Stomach (tissue), 9 donors: ENCODE measurements around the gene IRF8. TPM values are rescaled to one million over a fixed set of nuclear protein-coding genes. Genes with fewer than 3 reads are reported as not detected.

ENCODE experiments used
- DNase-seq, 2 donors: peaks; one replicate each; pipeline versions ENCODE4 v3.0.0 to v3.0.0-alpha.2; 2013 to 2019
- H3K27ac ChIP-seq, 5 donors: fragments of 200-600 bp in 4 of 5; sonication (generic) in 4 of 5; one replicate each; pipeline ENCODE4 v1.5.1; 2013 to 2019; ENCODE audit warnings: mild to moderate bottlenecking in 1 of 5, moderate library complexity in 1 of 5
- H3K27me3 ChIP-seq, 3 donors: fragments of 200-600 bp; sonication (generic); one replicate each; pipeline ENCODE4 v1.5.1; 2017 to 2019; ENCODE audit warnings: mixed run types in 1 of 3
- H3K36me3 ChIP-seq, 4 donors: fragments of 200-600 bp; sonication (generic); 1 replicate in 3 of 4; 2 replicates in 1 of 4; pipeline ENCODE4 v1.5.1; 2016 to 2019
- H3K4me1 ChIP-seq, 4 donors: fragments of 200-600 bp; sonication (generic); one replicate each; pipeline ENCODE4 v1.5.1; 2016 to 2019
- H3K4me3 ChIP-seq, 4 donors: fragments of 200-600 bp; sonication (generic) in 3 of 4; one replicate each; pipeline ENCODE4 v1.5.1; 2016 to 2019; ENCODE audit warnings: mild to moderate bottlenecking in 1 of 4
- H3K9me3 ChIP-seq, 4 donors: fragments of 200-600 bp; sonication (generic); one replicate each; pipeline ENCODE4 v1.5.1; 2016 to 2019
- EP300 ChIP-seq: sonication (generic); formaldehyde crosslinking; IDR thresholded peaks from one replicate; pipeline ENCODE4 v1.6.1; 2017; ENCODE audit warnings: antibody characterized with exemption
- POLR2A ChIP-seq, 4 donors: fragments of 450-650 bp; IDR thresholded peaks; one replicate each; pipeline ENCODE4 v1.6.1; 2016; ENCODE audit warnings: antibody characterized with exemption in 4 of 4, control low read depth in 2 of 4, mild to moderate bottlenecking in 1 of 4, moderate library complexity in 1 of 4
- POLR2AphosphoS5 ChIP-seq, 3 donors: sonication (generic); formaldehyde crosslinking; IDR thresholded peaks; one replicate each; pipeline ENCODE4 v1.6.1; 2016; ENCODE audit warnings: antibody characterized with exemption in 3 of 3
- WGBS, 5 donors: extraction: QIAGEN DNeasy Blood & Tissue Kit in 3 of 5; methylation state at CpG; one replicate each; pipeline versions ENCODE4 v1.1.5 to v1.1.7; 2013 to 2018; 5-methylcytosine and 5-hydroxymethylcytosine counted together
- intact Hi-C: fragments of 100-400 bp; cut with DNase I; formaldehyde crosslinking; loops from one replicate; pipeline ENCODE4 v1.15.1; 2023; ENCODE audit warnings: low total_unique reads
- polyA plus RNA-seq, 3 donors: library from polyadenylated mRNA; stranded (reverse); fragments of 200-250 nt; gene quantifications; one replicate each; pipeline ENCODE4 v1.2.3, GENCODE V29; 2013
- total RNA-seq, 5 donors: library from RNA; depleted of rRNA; stranded (reverse); fragments of >200 nt; gene quantifications; one replicate each; pipeline versions ENCODE4 v1.1.0 to v1.2.3, GENCODE V29; 2014 to 2016
- TF ChIP-seq, protein P1 (sequence below), 7 experiments: fragments of 450-650 bp in 4 of 7; fragments of 200-600 bp in 3 of 7; sonication (generic) in 3 of 7; IDR thresholded peaks; one replicate each; pipeline ENCODE4 v1.5.1; 2016 to 2019; ENCODE audit warnings: antibody characterized with exemption in 7 of 7, control low read depth in 2 of 7, mild to moderate bottlenecking in 1 of 7
- donor health status: healthy with polysubstance abuse.
- donor health status: Bipolar disorder and iron deficiency.
- donor health status: healthy.

Gene IRF8
- total and polyA plus RNA-seq, 8 donors = 5.2 to 49.8 (median 12.1) TPM

DNA sequence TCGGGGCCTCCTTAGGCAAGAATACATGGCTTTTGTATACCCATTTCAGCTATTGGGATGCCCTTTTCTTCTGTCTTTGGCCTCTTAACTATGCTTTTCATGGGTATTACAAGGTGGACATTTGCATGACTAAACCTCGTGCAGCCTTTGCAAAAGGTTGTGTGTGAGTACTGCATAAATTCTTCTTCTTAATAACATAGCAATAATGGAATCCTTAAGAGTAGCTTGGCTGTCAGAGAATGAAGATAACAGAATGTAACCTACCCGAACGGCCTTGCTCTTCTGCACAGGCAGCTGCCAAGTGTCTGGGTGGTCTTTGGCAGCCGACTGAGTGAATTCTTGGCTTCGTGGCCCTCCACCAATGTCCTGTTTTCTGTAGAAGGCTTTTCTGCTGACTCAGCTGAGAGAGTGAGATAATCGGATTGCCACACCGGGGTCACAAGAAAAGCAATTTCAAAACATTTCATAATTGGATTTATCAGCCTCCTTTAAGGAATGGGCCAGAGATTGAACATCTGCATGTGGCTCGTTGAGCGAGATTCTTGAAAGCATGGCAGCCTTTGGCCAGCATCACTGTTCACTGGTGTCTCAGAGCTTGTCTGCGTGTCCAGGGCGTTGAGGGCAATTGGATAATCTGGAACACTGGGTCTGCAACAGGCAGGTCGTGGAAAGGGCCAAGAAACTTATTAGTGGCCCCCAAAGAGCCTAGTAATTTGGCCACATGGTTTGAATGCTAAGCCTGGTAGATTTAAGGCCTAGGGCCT, 13.4 kb downstream of the IRF8 start:
- peaks cover 4 to 53% (median 27%) of the 10 kb centered on the region in 4 donors for H3K4me1 ChIP-seq
- H3K9me3 ChIP-seq = no peaks in the 10 kb centered on the region
- peak in 1 of 2 donors; percentile 85 for DNase-seq
- intact Hi-C loops = no loop called here
- TF ChIP-seq POLR2AphosphoS5 (IDR thresholded peaks at IDR 0.05) = peak in 1 of 3 donors; percentile 42
- TF ChIP-seq, protein P1, sequence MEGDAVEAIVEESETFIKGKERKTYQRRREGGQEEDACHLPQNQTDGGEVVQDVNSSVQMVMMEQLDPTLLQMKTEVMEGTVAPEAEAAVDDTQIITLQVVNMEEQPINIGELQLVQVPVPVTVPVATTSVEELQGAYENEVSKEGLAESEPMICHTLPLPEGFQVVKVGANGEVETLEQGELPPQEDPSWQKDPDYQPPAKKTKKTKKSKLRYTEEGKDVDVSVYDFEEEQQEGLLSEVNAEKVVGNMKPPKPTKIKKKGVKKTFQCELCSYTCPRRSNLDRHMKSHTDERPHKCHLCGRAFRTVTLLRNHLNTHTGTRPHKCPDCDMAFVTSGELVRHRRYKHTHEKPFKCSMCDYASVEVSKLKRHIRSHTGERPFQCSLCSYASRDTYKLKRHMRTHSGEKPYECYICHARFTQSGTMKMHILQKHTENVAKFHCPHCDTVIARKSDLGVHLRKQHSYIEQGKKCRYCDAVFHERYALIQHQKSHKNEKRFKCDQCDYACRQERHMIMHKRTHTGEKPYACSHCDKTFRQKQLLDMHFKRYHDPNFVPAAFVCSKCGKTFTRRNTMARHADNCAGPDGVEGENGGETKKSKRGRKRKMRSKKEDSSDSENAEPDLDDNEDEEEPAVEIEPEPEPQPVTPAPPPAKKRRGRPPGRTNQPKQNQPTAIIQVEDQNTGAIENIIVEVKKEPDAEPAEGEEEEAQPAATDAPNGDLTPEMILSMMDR (IDR thresholded peaks at IDR 0.05) = no peak
- no peaks in the 10 kb centered on the region for H3K27me3 ChIP-seq
- no peak overlapping the region for H3K4me3 ChIP-seq
- peak overlapping the region in 4 of 5 donors; percentile 10 to 46 (median 18) for H3K27ac ChIP-seq
- peaks cover 0 to 61% (median 36%) of the 10 kb centered on the region in 4 donors for H3K36me3 ChIP-seq
- 49 to 65% (median 59%) methylated on average over 13 of the region's 13 CpGs for WGBS, 5 donors

GRCh38 chr16:85913141-85913601, 14.2 kb downstream of the IRF8 start:
- Histone ChIP-seq H3K36me3 (peaks cover 0 to 65% (median 36%) of the 10 kb centered on the region in 4 donors), H3K27ac (peak overlapping the region in 2 of 5 donors; percentile 26 to 46), H3K4me3 (no peak overlapping the region), H3K9me3 (no peaks in the 10 kb centered on the region), H3K27me3 (no peaks in the 10 kb centered on the region), H3K4me1 (peaks cover 4 to 50% (median 27%) of the 10 kb centered on the region in 4 donors)
- 92 to 94% (median 93%) methylated on average over 9 to 12 of the region's 12 CpGs for WGBS, 5 donors
- TF ChIP-seq EP300 (no peak), POLR2AphosphoS5 (IDR thresholded peaks at IDR 0.05) (no peak), POLR2A (IDR thresholded peaks at IDR 0.05) (no peak)
- TF ChIP-seq, protein P1 (IDR thresholded peaks at IDR 0.05) = no peak
- intact Hi-C loops = no loop called here
- no peak for DNase-seq

DNA sequence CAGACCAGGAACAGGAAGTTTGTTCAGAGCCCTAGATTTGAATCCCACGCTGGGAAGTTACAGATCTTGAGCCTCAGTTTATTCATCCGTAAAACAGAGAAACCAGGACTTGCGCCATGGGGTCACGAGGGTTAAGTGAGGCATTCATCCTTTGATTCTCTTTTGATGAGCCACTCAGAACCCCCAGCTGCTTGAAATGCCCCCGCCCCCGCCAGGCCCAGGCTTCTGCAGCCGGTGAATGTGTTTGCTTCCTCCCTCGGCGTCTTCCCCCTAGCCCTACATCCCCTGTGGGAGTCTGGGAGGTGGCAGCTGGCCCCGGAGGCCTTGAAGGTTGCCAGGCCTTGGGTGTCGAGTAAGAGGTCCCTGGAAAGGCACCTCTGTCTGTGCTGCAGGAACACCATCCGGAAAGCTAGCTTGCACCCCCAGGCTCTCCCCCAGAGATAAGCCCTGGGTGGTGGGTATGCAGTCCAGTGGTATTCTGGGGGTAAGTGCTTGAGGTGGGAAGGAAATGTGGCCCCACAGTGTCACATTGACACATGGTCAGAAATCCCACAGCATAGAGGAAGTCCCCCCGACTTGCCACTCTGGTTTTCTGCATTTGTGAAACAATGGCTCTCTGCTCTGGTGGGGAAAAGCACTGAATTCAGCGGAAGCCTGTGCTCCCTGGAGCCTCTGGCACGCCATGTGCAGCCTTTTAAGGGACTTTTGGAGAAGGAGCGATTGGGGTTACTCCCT, 14.9 kb downstream of the IRF8 start:
- Histone ChIP-seq H3K36me3 (peaks cover 3 to 71% (median 41%) of the 10 kb centered on the region in 4 donors), H3K9me3 (no peaks in the 10 kb centered on the region), H3K4me3 (no peak overlapping the region), H3K27me3 (no peaks in the 10 kb centered on the region), H3K27ac (no peak overlapping the region), H3K4me1 (peaks cover 4 to 50% (median 27%) of the 10 kb centered on the region in 4 donors)
- 63 to 84% (median 83%) methylated on average over 14 to 16 of the region's 16 CpGs for WGBS, 5 donors
- DNase-seq = no peak
- TF ChIP-seq, protein P1 (IDR thresholded peaks at IDR 0.05) = no peak
- TF ChIP-seq POLR2AphosphoS5 (IDR thresholded peaks at IDR 0.05) (no peak), EP300 (no peak), POLR2A (IDR thresholded peaks at IDR 0.05) (no peak)
- intact Hi-C loops = no loop called here

DNA sequence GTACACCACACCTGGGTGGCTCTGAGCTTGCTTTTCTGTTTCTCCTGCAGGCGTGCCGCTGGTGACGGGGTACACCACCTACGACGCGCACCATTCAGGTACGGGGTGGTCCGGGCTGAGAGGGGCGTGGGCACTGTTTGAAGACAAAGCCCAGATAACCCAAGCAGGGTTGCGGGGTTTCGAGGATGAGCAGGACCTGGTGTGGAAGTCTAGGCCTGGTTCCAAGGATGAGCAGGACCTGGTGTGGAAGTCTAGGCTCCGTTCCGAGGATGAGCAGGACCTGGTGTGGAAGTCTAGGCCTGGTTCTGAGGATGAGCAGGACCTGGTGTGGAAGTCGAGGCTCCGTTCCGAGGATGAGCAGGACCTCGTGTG, 15.4 kb downstream of the IRF8 start:
- no peak for TF ChIP-seq POLR2A (IDR thresholded peaks at IDR 0.05)
- no peak for TF ChIP-seq POLR2AphosphoS5 (IDR thresholded peaks at IDR 0.05)
- TF ChIP-seq EP300 = no peak
- TF ChIP-seq, protein P1 (IDR thresholded peaks at IDR 0.05) = no peak
- H3K9me3 ChIP-seq = no peaks in the 10 kb centered on the region
- peaks cover 3 to 71% (median 42%) of the 10 kb centered on the region in 4 donors for H3K36me3 ChIP-seq
- H3K27me3 ChIP-seq = no peaks in the 10 kb centered on the region
- intact Hi-C loops = no loop called here
- WGBS, 5 donors = 90 to 95% (median 92%) methylated on average over 17 of the region's 17 CpGs
- DNase-seq = no peak
- H3K4me3 ChIP-seq = no peak overlapping the region
- H3K4me1 ChIP-seq = peaks cover 4 to 50% (median 27%) of the 10 kb centered on the region in 4 donors
- H3K27ac ChIP-seq = no peak overlapping the region
